ENCODE data around the gene LEFTY1. TPM values are rescaled to one million over a fixed set of nuclear protein-coding genes. Genes with fewer than 3 reads are reported as not detected.

The LEFTY1 gene
- total RNA-seq, 1 donor: not detected

GRCh38 chr1:225923381-225923691 lies 34.4 kb upstream of the LEFTY1 start:
- no peak for DNase-seq (ENCODE audit: insufficient read length, low spot score, missing footprints)
- Histone ChIP-seq H3K4me3 (ENCODE audit: insufficient read depth, low read length) (peak overlapping the region; percentile 99), H3K4me1 (ENCODE audit: insufficient read depth, low read length) (peaks cover 17% of the 10 kb centered on the region), H3K4me2 (ENCODE audit: insufficient read depth, low read length) (peak overlapping the region; percentile 96), H3K9me3 (ENCODE audit: low read depth, low read length) (no peaks in the 10 kb centered on the region), H3K27me3 (ENCODE audit: insufficient read depth, low read length) (no peaks in the 10 kb centered on the region), H4K20me1 (ENCODE audit: insufficient read depth, low read length) (peaks cover 14% of the 10 kb centered on the region), H3K27ac (ENCODE audit: low read depth, low read length) (peak overlapping the region; percentile 86), H3K79me2 (ENCODE audit: insufficient read depth, low read length) (peaks cover 29% of the 10 kb centered on the region), H2AFZ (ENCODE audit: low read length) (peak overlapping the region; percentile 91), H3K36me3 (ENCODE audit: insufficient read depth, low read length) (peaks cover 15% of the 10 kb centered on the region)
- TF ChIP-seq CTCF (IDR thresholded peaks at IDR 0.05; ENCODE audit: extremely low read depth, low read depth, low read length): no peak

GRCh38 chr1:225921734-225922709 lies 33.1 kb upstream of the LEFTY1 start:
- H3K36me3 ChIP-seq (ENCODE audit: insufficient read depth, low read length): peaks cover 26% of the 10 kb centered on the region
- no peak overlapping the region for H2AFZ ChIP-seq (ENCODE audit: low read length)
- H3K79me2 ChIP-seq (ENCODE audit: insufficient read depth, low read length): peaks cover 29% of the 10 kb centered on the region
- H3K4me1 ChIP-seq (ENCODE audit: insufficient read depth, low read length): peaks cover 17% of the 10 kb centered on the region
- no peak for DNase-seq (ENCODE audit: insufficient read length, low spot score, missing footprints)
- peak overlapping the region; percentile 12 for H3K27ac ChIP-seq (ENCODE audit: low read depth, low read length)
- no peak overlapping the region for H3K4me3 ChIP-seq (ENCODE audit: insufficient read depth, low read length)
- peaks cover 14% of the 10 kb centered on the region for H4K20me1 ChIP-seq (ENCODE audit: insufficient read depth, low read length)
- no peak for TF ChIP-seq CTCF (IDR thresholded peaks at IDR 0.05; ENCODE audit: extremely low read depth, low read depth, low read length)
- H3K27me3 ChIP-seq (ENCODE audit: insufficient read depth, low read length): no peaks in the 10 kb centered on the region
- H3K9me3 ChIP-seq (ENCODE audit: low read depth, low read length): no peaks in the 10 kb centered on the region
- no peak overlapping the region for H3K4me2 ChIP-seq (ENCODE audit: insufficient read depth, low read length)

- no peak for TF ChIP-seq CTCF (IDR thresholded peaks at IDR 0.05; ENCODE audit: extremely low read depth, low read depth, low read length)
- H3K27ac ChIP-seq (ENCODE audit: low read depth, low read length): no peak overlapping the region
These were observed 31.0 kb upstream of the LEFTY1 start for GRCh38 chr1:225919906-225920305.

GRCh38 chr1:225918280-225918679 lies 29.3 kb upstream of the LEFTY1 start:
- Histone ChIP-seq H4K20me1 (ENCODE audit: insufficient read depth, low read length) (peaks cover 14% of the 10 kb centered on the region), H2AFZ (ENCODE audit: low read length) (no peak overlapping the region), H3K4me3 (ENCODE audit: insufficient read depth, low read length) (no peak overlapping the region), H3K4me1 (ENCODE audit: insufficient read depth, low read length) (peaks cover 12% of the 10 kb centered on the region), H3K9me3 (ENCODE audit: low read depth, low read length) (no peaks in the 10 kb centered on the region), H3K4me2 (ENCODE audit: insufficient read depth, low read length) (no peak overlapping the region), H3K79me2 (ENCODE audit: insufficient read depth, low read length) (peaks cover 22% of the 10 kb centered on the region), H3K27ac (ENCODE audit: low read depth, low read length) (no peak overlapping the region), H3K36me3 (ENCODE audit: insufficient read depth, low read length) (peaks cover 29% of the 10 kb centered on the region), H3K27me3 (ENCODE audit: insufficient read depth, low read length) (no peaks in the 10 kb centered on the region)
- DNase-seq (ENCODE audit: insufficient read length, low spot score, missing footprints): no peak
- TF ChIP-seq CTCF (IDR thresholded peaks at IDR 0.05; ENCODE audit: extremely low read depth, low read depth, low read length): no peak

More at GRCh38 chr1:225919906-225920305, 31.0 kb upstream of the LEFTY1 start:
- peaks cover 29% of the 10 kb centered on the region for H3K79me2 ChIP-seq (ENCODE audit: insufficient read depth, low read length)
- peak; percentile 95 for DNase-seq (ENCODE audit: insufficient read length, low spot score, missing footprints)
- no peaks in the 10 kb centered on the region for H3K9me3 ChIP-seq (ENCODE audit: low read depth, low read length)
- H3K4me1 ChIP-seq (ENCODE audit: insufficient read depth, low read length): peaks cover 12% of the 10 kb centered on the region
- no peaks in the 10 kb centered on the region for H3K27me3 ChIP-seq (ENCODE audit: insufficient read depth, low read length)
- H2AFZ ChIP-seq (ENCODE audit: low read length): no peak overlapping the region
- H3K4me2 ChIP-seq (ENCODE audit: insufficient read depth, low read length): no peak overlapping the region
- H3K36me3 ChIP-seq (ENCODE audit: insufficient read depth, low read length): peaks cover 29% of the 10 kb centered on the region
- peaks cover 14% of the 10 kb centered on the region for H4K20me1 ChIP-seq (ENCODE audit: insufficient read depth, low read length)
- no peak overlapping the region for H3K4me3 ChIP-seq (ENCODE audit: insufficient read depth, low read length)

Measured in osteoblast (primary cell).